T-helper 1 cell (primary cell): ENCODE results near the gene EIF3B.
"Not testable (repeated sequence)": the region's sequence is repeated elsewhere in the genome, so short reads cannot be mapped to it uniquely, and the experiment has no call there.

Source experiments
- DNase-seq, 5 donors: peaks; one replicate each; pipeline ENCODE4 v3.0.0-alpha.2; 2012 to 2020

EIF3B gene

GRCh38 chr7:2347351-2348063, 7.1 kb upstream of the EIF3B start:
- not testable (repeated sequence) for DNase-seq

- DNase-seq: no peak
Observed at GRCh38 chr7:2350055-2350454, 4.6 kb upstream of the EIF3B start.

DNA sequence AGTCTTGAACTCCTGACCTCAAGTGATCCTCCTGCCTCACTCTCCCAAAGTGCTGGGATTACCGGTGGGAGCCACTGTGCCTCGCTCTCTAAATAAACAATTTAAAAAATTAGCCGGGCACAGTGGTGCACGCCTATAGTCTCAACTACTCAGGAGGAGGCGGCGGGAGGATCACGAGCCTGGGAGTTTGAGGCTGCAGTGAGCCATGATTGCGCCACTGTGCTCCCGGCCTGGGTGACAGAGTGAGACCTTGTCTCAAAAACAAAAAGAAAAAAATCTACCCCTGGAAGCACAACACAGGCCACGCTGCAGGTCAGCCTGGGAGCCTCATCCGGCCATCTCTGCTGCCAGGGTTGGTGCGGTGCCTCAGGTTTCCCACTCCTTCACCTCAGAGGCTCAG, 3.8 kb upstream of the EIF3B start:
- no peak for DNase-seq

GRCh38 chr7:2353113-2353935, 1.3 kb upstream of the EIF3B start:
- no peak for DNase-seq

- DNase-seq: peak; percentile 81 to 93 (median 86)
Observed at GRCh38 chr7:2353936-2354185, 766 bp upstream of the EIF3B start.

DNA sequence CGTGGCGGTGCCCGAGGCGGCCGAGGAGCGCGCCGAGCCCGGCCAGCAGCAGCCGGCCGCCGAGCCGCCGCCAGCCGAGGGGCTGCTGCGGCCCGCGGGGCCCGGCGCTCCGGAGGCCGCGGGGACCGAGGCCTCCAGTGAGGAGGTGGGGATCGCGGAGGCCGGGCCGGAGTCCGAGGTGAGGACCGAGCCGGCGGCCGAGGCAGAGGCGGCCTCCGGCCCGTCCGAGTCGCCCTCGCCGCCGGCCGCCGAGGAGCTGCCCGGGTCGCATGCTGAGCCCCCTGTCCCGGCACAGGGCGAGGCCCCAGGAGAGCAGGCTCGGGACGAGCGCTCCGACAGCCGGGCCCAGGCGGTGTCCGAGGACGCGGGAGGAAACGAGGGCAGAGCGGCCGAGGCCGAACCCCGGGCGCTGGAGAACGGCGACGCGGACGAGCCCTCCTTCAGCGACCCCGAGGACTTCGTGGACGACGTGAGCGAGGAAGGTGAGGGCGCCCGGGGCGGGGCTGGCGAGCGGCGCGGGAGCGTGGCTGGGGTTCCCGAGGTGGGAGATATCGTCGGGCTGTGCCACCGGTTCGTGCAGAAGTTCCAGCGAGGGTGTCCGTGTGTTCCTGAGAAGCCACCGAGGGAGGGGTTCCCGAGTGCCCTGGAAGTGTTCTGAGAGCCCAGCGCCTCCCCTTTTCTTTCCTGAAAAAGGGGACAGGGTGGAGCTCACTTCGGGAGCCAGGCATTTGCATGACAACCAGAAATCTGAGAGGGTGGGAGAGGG, 495 bp downstream of the EIF3B start:
- DNase-seq: no peak

DNA sequence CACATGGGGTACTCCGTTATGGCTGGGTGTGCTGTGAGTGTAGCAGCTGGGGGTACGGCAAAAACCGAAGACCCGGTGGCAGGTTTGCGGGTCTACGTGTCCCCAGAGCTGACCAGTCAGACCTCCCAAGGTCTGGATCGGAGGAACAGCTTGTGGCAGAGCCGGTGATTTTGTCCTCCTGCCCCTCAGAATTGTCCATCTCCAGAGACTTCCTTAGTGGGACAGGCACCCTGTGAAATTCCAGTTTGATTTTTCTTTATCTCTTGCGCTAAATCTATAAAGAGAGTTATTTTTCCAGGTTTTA, 1.0 kb downstream of the EIF3B start:
- no peak for DNase-seq

DNA sequence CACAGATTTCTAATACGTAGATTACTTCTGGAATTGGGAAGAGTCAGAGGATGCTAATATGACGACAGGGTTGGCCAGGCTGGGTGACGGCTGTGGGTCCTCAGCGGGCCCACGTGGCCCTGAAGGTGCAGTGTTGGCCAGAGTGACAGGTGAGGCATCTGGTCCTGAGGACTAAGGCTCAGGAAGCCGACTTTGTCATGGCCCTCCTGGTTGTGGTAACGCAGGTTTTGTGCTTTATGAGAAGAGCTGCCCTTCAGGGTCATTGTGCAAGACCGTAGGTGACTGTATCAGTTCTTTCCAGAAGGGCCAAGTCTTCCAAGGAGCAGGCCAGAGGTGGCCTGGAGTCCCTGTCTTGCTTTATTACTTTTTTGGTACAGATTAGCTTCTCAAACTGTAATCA, 2.5 kb downstream of the EIF3B start:
- DNase-seq: no peak

DNA sequence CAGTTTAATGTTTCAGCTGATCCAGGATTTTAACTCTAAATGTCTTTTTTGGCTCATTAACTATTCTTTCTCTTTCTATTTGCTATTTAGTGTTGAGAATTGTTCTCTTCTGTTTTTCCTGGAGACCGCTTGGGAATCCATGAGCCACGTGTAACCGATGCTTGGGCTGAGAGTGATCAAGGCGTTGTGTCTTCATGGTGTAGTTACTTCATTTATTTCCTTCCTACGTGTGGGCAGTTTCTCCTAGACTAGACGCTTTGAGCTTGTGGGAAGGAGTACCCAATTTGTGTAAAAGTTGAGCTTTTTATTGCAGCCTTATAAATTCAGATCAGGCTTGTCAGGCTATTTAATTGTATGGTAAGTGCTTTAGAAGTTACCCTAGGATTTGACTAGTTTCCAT, 2.9 kb downstream of the EIF3B start:
- no peak for DNase-seq

DNA sequence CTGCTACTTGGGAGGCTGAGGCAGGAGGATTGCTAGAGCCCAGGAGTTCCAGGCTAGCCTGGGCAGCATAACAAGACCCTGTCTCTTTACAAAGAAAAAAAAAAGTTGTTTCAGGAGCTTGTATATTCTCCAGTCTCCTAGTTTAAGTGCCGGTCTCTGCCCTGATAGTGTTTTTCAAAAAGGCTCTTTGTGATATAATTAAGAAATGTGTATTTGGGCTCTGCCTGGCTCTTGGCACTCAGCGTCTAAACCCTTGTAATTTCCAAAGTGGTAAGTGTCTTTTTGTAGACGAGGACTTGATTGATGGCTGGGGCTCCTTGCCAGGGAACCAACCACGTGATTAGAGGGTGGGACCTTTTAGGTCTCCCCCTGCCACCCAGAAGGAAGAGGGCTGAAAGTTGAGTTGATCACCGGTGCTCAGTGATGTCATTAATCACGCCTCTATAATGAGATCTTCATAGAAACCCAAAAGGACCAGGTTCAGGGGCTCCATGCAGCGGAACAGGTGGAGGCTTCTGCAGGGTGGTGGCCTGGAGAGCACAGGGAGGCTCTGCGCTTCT, 4.4 kb downstream of the EIF3B start:
- no peak for DNase-seq

DNA sequence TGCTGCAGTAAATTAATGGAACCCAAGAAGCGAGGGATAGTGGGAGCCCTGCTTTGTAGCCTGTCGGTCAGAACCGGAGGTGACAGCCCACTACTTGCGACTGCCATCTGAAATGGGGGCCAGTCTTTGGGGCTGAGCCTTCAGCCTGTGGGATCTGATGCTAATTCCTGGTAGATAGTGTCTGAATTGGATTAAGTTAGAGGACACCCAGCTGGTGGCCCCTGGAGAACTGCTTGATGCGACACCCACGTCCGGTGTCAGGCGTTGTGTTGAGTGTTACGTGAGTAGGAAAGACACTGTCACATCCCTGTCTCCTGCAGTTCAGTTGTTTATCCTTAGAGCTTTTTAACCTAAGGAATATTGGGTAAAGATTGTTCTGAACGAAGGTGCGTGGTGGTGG, 5.0 kb downstream of the EIF3B start:
- no peak for DNase-seq

GRCh38 chr7:2360796-2361195, 6.2 kb downstream of the EIF3B start:
- DNase-seq: no peak

DNA sequence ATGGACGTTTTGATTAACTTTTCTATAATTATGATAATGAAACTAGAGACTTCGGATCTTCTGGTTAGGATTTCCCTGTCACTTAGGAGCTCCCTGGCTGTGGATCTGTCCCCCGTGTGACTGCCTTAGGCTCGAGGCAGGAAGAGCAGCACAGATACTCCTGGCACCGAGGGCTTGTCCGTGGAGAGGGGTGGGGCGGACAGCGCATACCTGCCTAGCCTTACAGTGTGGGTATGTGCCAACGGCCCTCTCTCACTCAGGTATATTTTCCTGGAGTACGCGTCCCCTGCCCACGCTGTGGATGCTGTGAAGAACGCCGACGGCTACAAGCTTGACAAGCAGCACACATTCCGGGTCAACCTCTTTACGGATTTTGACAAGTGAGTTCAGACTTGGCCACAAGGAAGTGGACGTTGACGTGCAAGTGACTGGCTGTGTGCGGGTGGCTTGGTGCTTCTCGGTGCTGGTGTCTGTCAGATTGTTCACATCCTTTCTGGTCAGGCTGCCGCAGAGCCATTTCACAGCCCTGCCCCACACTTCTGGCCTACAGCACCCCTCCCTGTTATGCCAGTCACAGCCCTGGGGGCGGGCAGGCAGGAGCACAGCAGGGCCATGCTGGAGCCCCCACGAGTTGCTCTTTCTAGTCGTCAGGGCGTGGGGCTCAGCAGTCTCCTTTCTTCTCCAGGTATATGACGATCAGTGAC, 7.9 kb downstream of the EIF3B start:
- no peak for DNase-seq

- DNase-seq: no peak
Observed at GRCh38 chr7:2369139-2369538, 14.5 kb downstream of the EIF3B start.

DNA sequence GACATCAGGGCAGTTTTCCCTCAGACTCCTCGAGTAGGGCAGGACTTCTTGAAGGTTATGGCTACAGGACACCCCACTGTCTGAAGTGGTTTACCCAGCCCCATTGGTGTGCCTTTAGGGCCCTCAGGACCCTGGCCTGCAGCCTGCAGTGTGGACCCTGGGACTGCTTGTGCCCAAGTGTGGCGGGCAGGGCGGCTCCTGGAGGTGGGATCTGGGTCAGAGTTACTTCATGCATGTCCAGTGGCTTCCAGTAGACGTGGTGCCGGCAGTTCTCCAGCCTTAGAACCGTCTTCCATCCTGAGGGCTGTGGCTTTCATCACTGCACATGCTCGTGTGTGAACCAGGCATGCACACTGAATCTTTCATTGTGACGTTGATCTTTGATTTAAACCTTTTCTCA, 16.7 kb downstream of the EIF3B start:
- no peak for DNase-seq

DNA sequence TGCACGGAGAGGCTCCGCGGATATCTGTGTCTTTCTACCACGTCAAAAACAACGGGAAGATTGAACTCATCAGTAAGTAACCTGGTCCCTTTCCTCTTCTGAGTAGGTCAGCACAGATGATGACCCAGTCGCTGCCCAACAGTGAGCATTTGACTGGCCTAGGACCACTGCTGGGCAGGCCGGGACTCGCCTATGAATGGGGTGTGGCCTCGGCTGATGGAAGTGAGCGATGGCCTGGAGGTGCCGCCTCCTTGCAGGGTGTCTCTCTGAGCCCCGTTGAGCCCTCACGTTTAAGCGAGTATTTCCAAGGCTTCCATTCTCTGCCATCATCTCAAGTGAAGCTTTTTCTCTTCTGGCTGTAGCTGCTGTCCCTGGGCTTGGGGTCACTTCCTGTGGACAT, 18.1 kb downstream of the EIF3B start:
- no peak for DNase-seq

DNA sequence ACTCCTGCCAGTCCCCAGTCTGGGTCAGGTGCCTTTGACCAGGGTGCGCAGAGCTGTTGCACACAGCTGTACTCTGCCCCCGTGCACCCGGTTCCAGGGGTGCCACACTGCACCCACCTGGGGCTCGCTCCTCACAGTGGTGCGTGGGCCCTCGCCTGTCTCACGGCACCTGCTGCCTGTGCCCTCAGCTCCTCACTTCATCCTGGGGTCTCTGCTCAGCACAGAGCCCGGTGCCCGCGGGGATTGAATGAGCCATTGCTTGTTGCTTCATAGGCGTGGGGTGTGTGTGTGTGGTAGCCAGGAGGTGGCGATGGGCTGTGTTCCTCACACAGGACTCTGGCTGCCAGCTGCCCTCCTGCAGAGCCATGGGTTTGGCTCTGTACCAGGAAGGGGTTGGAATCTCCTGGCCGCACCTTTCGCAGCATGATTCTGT, 18.5 kb downstream of the EIF3B start:
- no peak for DNase-seq

- DNase-seq: no peak
Observed at GRCh38 chr7:2373646-2374045, 19.0 kb downstream of the EIF3B start.

DNA sequence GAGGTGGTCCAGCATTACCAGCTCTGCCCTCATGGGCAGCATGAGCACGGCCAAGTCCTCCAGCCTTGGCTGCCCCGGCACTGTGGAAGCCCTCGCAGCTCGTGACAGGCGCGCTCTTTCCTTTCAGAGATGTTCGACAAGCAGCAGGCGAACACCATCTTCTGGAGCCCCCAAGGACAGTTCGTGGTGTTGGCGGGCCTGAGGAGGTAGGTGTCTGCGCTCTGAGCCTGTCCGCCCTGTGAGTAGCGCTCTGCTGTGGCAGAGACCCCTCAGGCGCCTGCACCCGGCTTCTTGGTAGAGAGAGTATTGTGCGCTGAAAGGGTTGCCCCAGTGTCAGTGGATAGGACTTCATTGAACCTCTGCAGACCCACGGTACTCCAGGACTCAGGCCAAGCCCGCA, 19.8 kb downstream of the EIF3B start:
- no peak for DNase-seq

DNA sequence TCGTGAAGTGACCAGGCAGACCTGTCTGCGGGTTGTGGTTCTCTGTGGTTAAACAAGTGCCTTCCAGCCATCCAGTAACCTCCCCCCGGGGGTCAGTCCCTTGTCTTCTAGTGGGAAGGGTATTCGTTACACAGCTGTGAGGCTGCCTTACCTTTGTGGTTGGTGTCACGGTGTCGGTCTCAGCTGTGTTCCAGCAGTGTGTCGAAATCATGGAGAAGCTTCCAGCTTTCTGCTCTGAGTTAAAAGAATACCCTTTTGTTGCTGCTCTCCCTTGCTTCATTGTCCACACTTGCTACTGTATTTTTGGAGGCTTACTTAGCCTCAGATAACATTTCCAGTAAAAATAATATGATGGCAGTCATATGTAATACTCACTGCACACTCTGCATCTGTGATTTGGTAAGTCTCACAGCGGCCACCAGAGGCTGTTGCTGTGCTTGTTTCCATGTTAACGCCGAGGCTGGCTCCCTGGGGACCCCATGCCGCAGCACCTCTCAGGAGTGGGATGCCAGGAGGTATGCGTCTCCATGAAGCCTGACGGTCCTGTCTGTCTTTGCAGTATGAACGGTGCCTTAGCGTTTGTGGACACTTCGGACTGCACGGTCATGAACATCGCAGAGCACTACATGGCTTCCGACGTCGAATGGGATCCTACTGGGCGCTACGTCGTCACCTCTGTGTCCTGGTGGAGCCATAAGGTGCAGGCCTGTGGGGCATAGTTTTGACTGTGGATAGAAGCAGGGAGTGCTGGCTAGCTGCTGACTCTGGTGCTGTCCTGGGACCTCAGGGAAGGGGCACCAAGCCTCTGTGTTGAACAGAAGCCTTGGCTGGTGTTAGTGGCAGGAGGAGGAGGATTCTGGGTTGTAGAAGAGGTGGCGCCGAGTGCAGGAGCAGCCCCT, 20.5 kb downstream of the EIF3B start:
- DNase-seq: no peak

DNA sequence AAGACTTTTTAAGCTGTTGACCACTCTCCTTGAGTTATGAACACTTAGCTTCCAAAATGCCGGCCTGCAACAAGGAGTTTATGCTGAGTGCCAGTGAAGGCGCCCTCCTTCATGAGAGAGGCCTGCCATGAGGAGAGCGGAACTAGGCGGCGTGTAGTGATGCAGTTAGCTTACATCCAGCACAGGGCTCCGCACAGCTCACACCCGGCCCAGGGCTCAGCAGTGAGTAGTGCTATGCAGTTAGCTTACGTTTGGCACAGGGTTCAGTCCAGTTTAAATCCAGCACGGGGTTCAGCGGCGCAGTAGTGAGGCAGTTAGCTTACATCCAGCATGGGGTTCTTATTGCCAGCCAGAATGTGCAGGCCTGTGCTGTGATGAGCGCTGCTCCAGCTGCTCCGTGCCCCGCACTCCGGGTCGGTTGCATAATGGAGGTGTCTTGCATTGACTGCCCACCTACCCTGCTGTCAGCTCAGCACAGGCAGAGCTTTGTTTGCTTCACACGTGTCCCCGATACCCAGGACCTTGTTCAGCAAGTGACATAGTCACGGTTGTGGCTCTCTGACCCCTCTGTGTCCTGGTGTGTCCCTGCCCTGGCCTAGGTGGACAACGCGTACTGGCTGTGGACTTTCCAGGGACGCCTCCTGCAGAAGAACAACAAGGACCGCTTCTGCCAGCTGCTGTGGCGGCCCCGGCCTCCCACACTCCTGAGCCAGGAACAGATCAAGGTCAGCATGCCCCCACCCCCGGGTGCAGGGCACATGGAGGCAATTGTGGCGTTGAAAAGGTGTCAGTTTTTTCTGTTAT, 21.9 kb downstream of the EIF3B start:
- no peak for DNase-seq
